Urinary bladder (tissue), 4 donors: ENCODE measurements around the gene CAPZB. TPM values are rescaled to one million over a fixed set of nuclear protein-coding genes. Genes with fewer than 3 reads are reported as not detected.

Source experiments
- DNase-seq: peaks from one replicate; pipeline ENCODE4 v3.0.0-alpha.2; 2015; ENCODE audit errors: extremely low spot score
- H3K27ac ChIP-seq: one replicate; pipeline ENCODE4 v1.5.1; 2013; ENCODE audit warnings: low read depth, mild to moderate bottlenecking, moderate library complexity
- H3K36me3 ChIP-seq: one replicate; pipeline ENCODE4 v1.6.1; 2013; ENCODE audit warnings: mild to moderate bottlenecking, moderate library complexity; ENCODE audit not compliant: insufficient read depth
- H3K4me1 ChIP-seq: one replicate; pipeline ENCODE4 v1.6.1; 2013; ENCODE audit warnings: mild to moderate bottlenecking, moderate library complexity; ENCODE audit not compliant: insufficient read depth
- H3K4me3 ChIP-seq: one replicate; pipeline ENCODE4 v1.5.1; 2013; ENCODE audit warnings: low read depth, low read length
- WGBS: extraction: QIAGEN DNeasy Blood & Tissue Kit; methylation state at CpG from one replicate; pipeline ENCODE4 v1.1.7; 2013; 5-methylcytosine and 5-hydroxymethylcytosine counted together
- polyA plus RNA-seq: library from polyadenylated mRNA; stranded (reverse); fragments of 200-250 nt; gene quantifications from one replicate; pipeline ENCODE4 v1.2.3, GENCODE V29; 2013
- total RNA-seq: library from RNA; depleted of rRNA; stranded (reverse); fragments of >200 nt; gene quantifications from one replicate; pipeline ENCODE4 v1.2.3, GENCODE V29; 2014
- donor health status: healthy with polysubstance abuse.
- donor health status: healthy.

Gene CAPZB
- total and polyA plus RNA-seq, 2 donors: 77.1 to 372 TPM

DNA sequence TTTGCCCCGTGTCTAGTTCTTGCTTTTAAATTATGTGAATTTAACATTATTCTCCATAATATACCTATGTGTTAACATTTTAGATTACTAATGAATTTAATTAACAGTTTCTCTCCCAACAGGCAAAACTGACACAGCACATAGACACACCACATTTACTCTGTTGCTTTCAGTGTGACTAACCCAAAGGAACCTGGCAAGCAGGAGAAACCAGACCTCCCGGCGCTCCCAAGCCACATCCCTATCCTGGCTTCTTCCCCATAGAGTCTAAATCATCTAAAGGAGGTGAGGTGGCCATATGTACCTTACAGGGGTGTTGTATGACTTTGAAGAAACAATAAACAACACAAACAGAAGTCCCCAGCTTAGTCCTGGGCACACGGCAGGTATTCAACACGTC lies 69.2 kb downstream of the CAPZB start:
- H3K27ac ChIP-seq: peak overlapping the region; percentile 28
- H3K4me1 ChIP-seq: peaks cover 11% of the 10 kb centered on the region
- peaks cover 2% of the 10 kb centered on the region for H3K36me3 ChIP-seq
- DNase-seq: no peak
- WGBS: 71% methylated on average over 5 of the region's 5 CpGs
- H3K4me3 ChIP-seq: no peak overlapping the region

DNA sequence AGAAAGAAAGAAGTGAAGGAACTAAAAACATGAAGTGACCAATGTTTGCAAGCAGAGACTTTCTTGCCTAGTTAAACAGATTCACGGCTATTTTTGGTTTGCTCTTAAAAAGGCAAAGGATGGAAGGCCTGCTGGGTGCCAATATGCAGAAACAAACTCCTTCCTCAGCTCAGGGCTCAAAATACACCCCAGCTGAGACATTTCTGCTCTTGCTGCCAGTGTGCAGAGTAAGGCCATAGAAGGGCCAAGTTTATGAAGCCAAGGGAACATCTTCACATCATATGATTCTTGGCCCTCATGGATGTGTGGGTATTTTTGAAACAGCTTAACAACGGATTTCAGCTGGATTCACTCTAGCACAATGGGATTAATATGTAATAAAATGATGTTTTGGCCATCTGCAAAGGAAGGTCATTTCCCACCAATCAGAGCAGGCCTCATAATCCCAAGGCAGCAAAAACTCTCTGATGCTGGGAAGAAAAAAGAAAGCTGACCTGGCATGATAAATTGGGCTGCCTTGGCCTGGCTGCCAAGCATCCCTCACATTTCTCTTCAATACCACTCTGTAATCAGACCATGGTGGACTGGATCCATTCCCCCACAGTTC lies 70.7 kb downstream of the CAPZB start:
- H3K4me1 ChIP-seq: peaks cover 8% of the 10 kb centered on the region
- no peak for DNase-seq
- H3K36me3 ChIP-seq: peaks cover 2% of the 10 kb centered on the region
- WGBS: 16% methylated on average over 2 of the region's 2 CpGs
- H3K4me3 ChIP-seq: no peak overlapping the region
- H3K27ac ChIP-seq: peak overlapping the region; percentile 61

DNA sequence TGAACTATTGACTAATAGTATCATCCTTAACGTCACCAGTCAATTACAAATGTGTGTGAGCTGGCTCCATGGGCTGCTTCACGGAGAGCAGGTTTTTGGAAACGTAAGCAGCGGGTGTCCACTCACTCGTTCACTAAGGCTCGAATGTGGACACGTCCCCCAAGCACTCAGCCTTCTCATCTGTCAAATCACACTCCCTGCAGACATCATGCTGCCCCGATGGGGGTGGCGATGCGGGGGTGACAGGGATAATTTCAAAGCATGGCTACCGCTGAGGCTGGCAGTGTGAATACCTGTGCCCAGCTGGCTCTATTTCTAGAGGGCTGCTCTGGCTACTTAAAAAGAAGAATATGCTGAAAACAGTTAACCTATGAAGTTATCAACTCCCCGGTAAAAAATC lies 71.3 kb downstream of the CAPZB start:
- no peak for DNase-seq
- no peak overlapping the region for H3K4me3 ChIP-seq
- H3K4me1 ChIP-seq: peaks cover 8% of the 10 kb centered on the region

DNA sequence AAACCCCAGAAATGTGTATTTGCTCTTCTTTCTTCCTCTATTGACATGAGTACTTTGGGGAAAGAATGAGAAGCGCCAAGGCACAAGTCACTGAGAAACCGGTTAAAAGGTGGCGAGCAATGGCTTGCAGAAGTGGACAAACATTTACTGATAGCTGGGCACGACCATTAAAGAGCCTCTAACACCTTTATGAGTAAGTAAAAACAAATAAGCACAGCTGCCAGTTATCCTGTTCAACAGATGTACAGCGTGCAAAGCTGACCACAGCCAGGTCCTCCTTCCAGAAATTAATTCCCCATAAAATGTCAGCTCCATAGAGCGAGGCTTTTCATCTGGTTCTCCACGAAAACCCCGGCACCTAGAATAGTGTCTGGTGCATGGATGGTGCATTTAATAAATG lies 72.7 kb downstream of the CAPZB start:
- WGBS: 52% methylated on average over 8 of the region's 8 CpGs
- Histone ChIP-seq H3K4me1 (peaks cover 8% of the 10 kb centered on the region), H3K4me3 (no peak overlapping the region), H3K27ac (peak overlapping the region; percentile 6), H3K36me3 (no peaks in the 10 kb centered on the region)
- DNase-seq: no peak

More for the DNA sequence above, 71.3 kb downstream of the CAPZB start:
- 50% methylated on average over 12 of the region's 12 CpGs for WGBS
- Histone ChIP-seq H3K36me3 (peaks cover 2% of the 10 kb centered on the region), H3K27ac (peak overlapping the region; percentile 61)

DNA sequence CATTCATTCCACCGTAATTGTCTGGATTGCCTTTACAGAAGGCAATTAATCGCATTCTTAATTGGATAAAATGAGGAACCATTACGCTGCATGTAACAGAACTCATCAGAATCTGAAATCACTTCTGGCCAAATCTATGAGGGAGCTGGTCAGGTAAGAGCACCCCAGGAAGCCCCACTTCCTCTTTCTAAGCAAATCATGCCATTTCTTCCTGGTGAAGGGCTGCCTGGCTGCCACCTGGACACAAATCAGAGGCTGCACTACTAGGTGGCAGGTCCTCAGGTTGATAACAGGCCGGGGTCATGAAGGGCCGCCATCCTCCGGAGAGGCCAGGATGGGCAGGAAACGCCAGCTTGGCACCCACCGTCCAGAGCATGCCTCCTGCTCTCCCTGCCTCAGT lies 73.7 kb downstream of the CAPZB start:
- Histone ChIP-seq H3K27ac (no peak overlapping the region), H3K4me3 (no peak overlapping the region), H3K4me1 (peaks cover 8% of the 10 kb centered on the region), H3K36me3 (no peaks in the 10 kb centered on the region)
- WGBS: 58% methylated on average over 8 of the region's 8 CpGs
- no peak for DNase-seq

DNA sequence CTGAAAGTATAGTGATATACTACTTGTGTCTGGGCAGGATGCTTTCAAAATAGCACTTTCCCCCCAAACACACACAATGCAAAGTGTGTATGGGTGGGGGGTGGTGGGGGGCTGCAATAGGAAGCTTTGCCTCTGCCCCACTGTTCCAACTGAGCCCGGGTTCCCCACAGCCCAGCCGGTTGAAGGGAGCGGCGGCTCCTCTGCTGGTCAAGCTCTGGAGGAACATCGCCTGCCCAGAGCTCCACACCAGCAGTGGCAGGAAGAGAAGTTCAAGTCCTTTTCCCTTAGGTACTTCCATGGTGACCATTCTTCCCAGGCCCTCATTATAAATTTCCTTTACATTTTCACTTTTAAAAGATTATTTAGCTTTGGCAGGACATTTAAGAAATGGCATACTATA lies 74.9 kb downstream of the CAPZB start:
- Histone ChIP-seq H3K4me1 (peaks cover 8% of the 10 kb centered on the region), H3K36me3 (no peaks in the 10 kb centered on the region), H3K27ac (no peak overlapping the region), H3K4me3 (no peak overlapping the region)
- WGBS: 86% methylated on average over 5 of the region's 5 CpGs
- no peak for DNase-seq

DNA sequence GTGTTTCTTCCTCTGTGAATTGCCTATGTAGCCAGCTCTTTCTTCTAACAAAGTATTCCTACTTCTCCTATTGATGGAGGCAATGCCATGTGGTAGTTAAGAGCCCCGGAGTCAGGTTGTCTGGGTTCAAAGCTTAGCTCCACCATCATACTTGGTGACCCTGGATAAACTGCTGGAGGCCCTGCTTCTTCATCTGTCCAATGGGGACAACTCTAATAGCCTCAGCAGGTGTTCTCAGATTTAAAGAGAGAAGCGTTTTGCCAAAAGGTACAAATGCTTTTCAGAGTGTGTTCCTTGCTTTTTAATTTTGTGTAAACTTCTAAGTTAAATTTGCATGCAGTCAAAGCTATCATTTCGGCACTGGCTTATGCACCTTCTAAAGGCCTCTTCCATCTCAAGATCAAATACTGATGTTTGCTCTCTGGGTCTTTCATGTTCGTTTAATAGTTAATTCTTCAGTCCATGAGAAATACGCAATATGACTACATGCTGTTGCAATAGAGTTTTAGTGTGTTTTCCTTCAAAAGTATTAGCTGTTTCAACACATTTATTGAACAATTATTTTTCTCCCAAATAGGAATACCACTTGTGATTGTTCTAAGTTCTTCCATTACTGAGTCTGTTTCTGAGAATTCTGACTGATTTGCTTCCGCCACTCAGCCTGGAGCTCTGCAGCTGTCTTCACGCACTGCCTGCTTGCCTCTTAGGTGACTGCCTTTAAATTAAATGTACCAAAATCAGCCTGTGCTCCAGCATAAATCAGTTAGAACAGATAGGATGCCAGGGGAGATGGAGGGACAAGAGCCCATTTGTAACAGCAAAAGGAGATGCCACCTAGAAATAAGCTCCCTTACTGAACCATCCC lies 75.6 kb downstream of the CAPZB start:
- no peak overlapping the region for H3K27ac ChIP-seq
- peaks cover 5% of the 10 kb centered on the region for H3K4me1 ChIP-seq

DNA sequence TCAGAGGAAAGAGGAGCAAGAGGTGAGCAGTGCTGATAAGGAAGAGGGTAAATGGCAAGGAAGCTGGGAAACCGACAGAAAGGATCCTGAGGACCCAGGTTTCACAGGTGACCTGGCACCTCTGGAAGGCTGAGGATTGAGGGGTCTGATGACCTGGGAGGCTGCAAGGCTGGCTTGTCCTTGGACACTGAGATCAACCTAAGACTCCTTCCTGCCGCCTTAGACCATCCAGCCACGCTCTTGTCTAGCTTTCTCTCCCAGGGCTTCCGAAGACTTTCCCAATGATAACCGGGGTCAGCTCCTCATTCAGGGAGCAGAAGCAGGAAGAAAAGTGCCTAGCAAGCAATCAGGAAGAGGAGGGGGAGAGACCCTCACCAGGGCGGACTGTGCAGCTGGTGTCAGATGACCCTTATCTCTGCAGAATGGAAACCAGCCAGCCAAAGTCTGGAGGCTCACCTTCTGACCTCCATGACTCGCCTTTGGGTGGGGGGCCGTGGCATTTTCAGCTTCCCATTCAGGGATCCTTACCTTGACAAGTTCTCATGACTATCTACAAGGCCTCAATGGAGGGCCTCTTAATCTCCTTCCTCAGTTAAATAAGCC lies 77.7 kb downstream of the CAPZB start:
- Histone ChIP-seq H3K36me3 (no peaks in the 10 kb centered on the region), H3K27ac (no peak overlapping the region), H3K4me1 (peaks cover 2% of the 10 kb centered on the region), H3K4me3 (no peak overlapping the region)
- WGBS: 73% methylated on average over 8 of the region's 8 CpGs
- DNase-seq: no peak

More for the DNA sequence above, 75.6 kb downstream of the CAPZB start:
- 93% methylated on average over 7 of the region's 7 CpGs for WGBS
- H3K4me3 ChIP-seq: no peak overlapping the region
- no peak for DNase-seq
- H3K36me3 ChIP-seq: no peaks in the 10 kb centered on the region

DNA sequence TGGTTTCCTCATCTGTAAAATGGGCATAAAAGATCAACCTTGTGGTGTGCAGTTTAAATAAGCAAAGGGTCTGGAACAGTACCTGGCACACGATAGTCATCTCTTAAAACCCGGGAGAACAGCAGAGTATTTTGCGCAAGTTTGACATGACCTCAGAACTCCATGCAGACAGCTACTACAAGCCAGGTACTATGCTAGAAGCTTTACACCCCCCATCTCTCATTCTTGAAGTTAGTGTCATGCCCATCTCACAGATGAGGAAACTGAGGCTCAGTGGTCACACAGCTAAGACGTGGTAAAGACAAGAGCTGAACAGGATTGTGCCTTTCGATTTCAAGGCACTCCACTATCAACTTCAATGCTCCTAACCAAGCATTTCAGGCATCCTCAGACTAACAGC lies 78.7 kb downstream of the CAPZB start:
- DNase-seq: no peak
- Histone ChIP-seq H3K27ac (no peak overlapping the region), H3K4me3 (no peak overlapping the region), H3K4me1 (no peaks in the 10 kb centered on the region), H3K36me3 (no peaks in the 10 kb centered on the region)
- WGBS: 89% methylated on average over 5 of the region's 5 CpGs

DNA sequence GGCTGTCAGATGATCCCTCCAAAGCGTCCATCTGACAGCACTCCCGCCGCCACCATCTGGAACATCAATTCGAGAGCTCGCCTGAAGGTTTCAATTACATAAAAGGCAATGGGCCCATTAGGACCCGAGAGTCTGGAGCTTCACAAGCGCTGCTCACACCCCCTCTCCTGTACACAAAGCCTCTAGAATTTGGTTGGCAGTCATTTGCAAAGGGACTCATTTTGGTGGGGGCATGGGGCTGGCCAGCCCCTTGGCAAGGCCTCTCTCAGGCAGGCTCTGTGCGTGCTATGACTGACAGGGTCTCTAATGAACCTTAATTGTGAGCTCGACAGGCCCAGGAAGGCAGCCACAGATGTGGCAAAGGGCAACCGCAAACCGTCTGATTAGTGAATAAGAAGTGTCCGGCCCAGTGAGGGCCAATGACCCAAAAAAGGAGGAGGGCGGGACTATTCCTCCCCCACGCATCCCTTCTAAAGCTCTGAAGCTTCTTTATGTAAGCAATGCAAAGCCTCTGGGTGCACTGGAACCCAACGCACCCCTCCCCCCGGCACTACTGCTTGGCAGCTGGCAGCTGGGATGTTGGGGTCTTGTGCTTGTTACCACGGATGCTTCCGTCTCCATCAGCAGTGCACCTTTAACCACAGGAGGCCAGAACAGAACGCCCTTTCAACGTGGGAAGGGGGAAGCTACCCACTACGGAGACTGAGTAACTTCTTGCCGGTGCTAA lies 79.4 kb downstream of the CAPZB start:
- 32% methylated on average over 22 of the region's 22 CpGs for WGBS
- Histone ChIP-seq H3K4me3 (no peak overlapping the region), H3K27ac (no peak overlapping the region), H3K4me1 (no peaks in the 10 kb centered on the region), H3K36me3 (no peaks in the 10 kb centered on the region)
- no peak for DNase-seq

DNA sequence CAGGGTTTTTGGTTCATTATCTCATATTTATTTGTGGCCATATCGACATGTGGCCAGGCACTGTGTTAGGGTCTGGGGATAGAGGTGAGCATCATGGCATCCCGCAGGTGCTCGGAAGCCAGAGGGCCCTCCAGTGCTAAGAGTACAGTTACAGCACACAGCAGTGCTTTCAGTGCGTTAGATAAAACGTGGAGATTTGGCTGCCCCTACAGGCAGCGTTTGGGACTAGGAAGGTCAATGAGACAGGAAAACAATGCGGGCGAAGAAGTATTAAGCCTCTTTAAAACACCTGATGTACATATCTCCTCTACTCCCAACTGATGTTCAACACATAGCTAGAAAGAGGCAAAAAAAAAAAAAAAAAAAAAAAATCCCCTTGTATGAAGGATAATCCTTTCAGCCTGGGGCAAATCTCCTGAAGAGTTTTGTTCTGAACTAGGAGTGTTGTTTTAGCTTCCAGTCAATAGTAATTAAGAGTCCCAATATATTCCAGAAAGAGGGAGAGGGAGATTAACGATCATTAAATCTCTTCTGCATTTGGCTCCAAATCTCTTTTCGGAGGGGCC lies 80.1 kb downstream of the CAPZB start:
- no peak for DNase-seq
- WGBS: 53% methylated on average over 10 of the region's 10 CpGs
- H3K4me1 ChIP-seq: no peaks in the 10 kb centered on the region
- no peak overlapping the region for H3K4me3 ChIP-seq
- no peaks in the 10 kb centered on the region for H3K36me3 ChIP-seq
- H3K27ac ChIP-seq: no peak overlapping the region

DNA sequence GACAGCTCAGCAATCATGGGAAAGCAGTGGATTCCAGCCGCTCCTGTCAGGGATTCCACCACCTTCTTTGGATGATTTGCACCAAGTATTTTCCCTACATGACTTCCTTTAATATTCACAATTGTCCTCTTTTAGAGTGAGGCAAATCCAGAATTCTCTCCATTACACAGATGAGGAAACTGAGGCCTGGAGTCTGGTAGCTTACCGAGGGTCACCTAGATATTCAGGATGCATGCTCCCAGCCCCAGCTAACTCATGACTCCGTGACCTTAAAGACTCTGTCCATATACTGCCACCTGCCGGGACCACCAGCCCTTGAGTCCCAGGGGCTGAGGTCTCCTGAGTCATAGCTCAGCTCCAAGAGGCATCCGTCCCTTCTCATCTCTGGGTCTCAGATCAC lies 80.6 kb downstream of the CAPZB start:
- no peak for DNase-seq
- Histone ChIP-seq H3K27ac (no peak overlapping the region), H3K4me3 (no peak overlapping the region), H3K4me1 (no peaks in the 10 kb centered on the region), H3K36me3 (no peaks in the 10 kb centered on the region)
- 83% methylated on average over 5 of the region's 5 CpGs for WGBS

DNA sequence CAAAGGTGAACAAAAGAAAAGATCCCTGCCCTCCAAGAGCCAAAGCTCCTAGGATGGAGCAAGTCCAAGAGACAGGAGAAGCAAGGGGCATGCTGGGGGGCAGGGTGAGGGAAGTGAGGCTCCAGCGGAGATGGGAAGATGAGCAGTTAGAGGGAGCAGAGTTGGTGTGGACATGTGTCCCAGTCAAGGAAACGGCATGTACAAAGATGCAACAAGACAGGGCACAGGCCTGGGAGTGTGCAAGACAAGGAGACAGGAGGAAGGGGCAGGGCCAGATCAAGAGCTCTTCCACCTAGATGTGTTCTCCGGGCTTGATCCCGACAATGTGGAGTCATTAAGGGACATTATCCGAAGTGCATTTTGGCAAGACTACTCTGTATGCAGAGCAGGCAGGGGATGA lies 82.1 kb downstream of the CAPZB start:
- 70% methylated on average over 5 of the region's 5 CpGs for WGBS
- no peak overlapping the region for H3K4me3 ChIP-seq
- H3K27ac ChIP-seq: no peak overlapping the region
- no peaks in the 10 kb centered on the region for H3K36me3 ChIP-seq
- no peaks in the 10 kb centered on the region for H3K4me1 ChIP-seq
- DNase-seq: no peak
